Large intestine (tissue), 3 donors: ENCODE measurements around the gene TRAPPC2L. TPM values are rescaled to one million over a fixed set of nuclear protein-coding genes. Genes with fewer than 3 reads are reported as not detected.

Source experiments
- DNase-seq, 2 donors: peaks; one replicate each; pipeline versions ENCODE4 v3.0.0 to v3.0.0-alpha.2; 2013
- H3K27ac ChIP-seq: one replicate; pipeline ENCODE4 v1.5.1; 2013; ENCODE audit warnings: low read length
- H3K27me3 ChIP-seq: 2 replicates; pipeline ENCODE4 v1.6.1; 2013; ENCODE audit warnings: low read length; ENCODE audit not compliant: control insufficient read depth, insufficient read depth
- H3K36me3 ChIP-seq: 2 replicates; pipeline ENCODE4 v1.6.1; 2013; ENCODE audit warnings: low read length; ENCODE audit not compliant: control insufficient read depth, insufficient read depth
- H3K4me1 ChIP-seq: one replicate; pipeline ENCODE4 v1.6.1; 2013; ENCODE audit warnings: low read length; ENCODE audit not compliant: control insufficient read depth, insufficient read depth
- H3K4me3 ChIP-seq: one replicate; pipeline ENCODE4 v1.5.1; 2013; ENCODE audit warnings: low read length
- H3K9me3 ChIP-seq: one replicate; pipeline ENCODE4 v1.6.1; 2013; ENCODE audit warnings: mild to moderate bottlenecking, low read depth, low read length, moderate library complexity; ENCODE audit not compliant: control insufficient read depth
- WGBS: methylation state at CpG from one replicate; pipeline ENCODE4 v1.1.5; 2013; ENCODE audit warnings: low lambda C conversion rate; ENCODE audit not compliant: insufficient coverage; 5-methylcytosine and 5-hydroxymethylcytosine counted together
- polyA plus RNA-seq: library from polyadenylated mRNA; unstranded; fragments of 120-200 nt; gene quantifications from one replicate; pipeline ENCODE4 v1.2.1, GENCODE V29; 2013

The TRAPPC2L gene
- polyA plus RNA-seq, 1 donor, result 96.0 TPM

GRCh38 chr16:88877564-88878289 lies 20.8 kb downstream of the TRAPPC2L start:
- peaks cover 14% of the 10 kb centered on the region for H3K27me3 ChIP-seq
- H3K4me3 ChIP-seq, result no peak overlapping the region
- H3K36me3 ChIP-seq, result no peaks in the 10 kb centered on the region
- no peak for DNase-seq
- H3K9me3 ChIP-seq, result peaks cover 13% of the 10 kb centered on the region
- H3K27ac ChIP-seq, result no peak overlapping the region
- H3K4me1 ChIP-seq, result peaks cover 17% of the 10 kb centered on the region
- no CpG with 5 or more reads among the region's 20 CpGs for whole genome bisulfite sequencing

DNA sequence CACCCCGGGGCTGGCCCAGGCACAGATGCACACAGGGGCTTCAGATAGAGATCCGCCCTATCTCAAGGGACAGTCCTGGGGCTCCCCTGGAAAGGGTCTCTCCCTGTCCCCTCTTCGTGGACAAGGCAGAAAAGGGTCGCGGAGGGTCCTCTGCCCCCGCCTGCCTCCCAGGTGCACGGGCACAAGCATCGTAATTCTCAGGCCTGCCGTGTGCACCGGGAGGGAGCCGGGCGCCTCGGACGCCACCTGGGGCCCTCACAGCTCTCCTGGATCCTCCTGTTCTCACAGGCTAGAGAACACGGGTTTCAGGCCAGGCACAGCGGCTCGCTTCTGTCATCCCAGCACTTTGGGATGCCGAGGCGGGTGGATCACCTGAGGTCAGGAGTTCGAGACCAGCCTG lies 21.4 kb downstream of the TRAPPC2L start:
- no CpG with 5 or more reads among the region's 20 CpGs for WGBS
- H3K9me3 ChIP-seq, result peaks cover 15% of the 10 kb centered on the region
- H3K36me3 ChIP-seq, result no peaks in the 10 kb centered on the region
- H3K27ac ChIP-seq, result no peak overlapping the region
- H3K4me3 ChIP-seq, result no peak overlapping the region
- peaks cover 14% of the 10 kb centered on the region for H3K27me3 ChIP-seq
- DNase-seq, result no peak
- H3K4me1 ChIP-seq, result peaks cover 17% of the 10 kb centered on the region

GRCh38 chr16:88878967-88879787 lies 22.2 kb downstream of the TRAPPC2L start:
- no peaks in the 10 kb centered on the region for H3K36me3 ChIP-seq
- no peak overlapping the region for H3K27ac ChIP-seq
- no peak for DNase-seq
- H3K4me1 ChIP-seq, result peaks cover 17% of the 10 kb centered on the region
- H3K27me3 ChIP-seq, result peaks cover 14% of the 10 kb centered on the region
- no CpG with 5 or more reads among the region's 45 CpGs for WGBS
- H3K9me3 ChIP-seq, result peaks cover 15% of the 10 kb centered on the region
- H3K4me3 ChIP-seq, result no peak overlapping the region

DNA sequence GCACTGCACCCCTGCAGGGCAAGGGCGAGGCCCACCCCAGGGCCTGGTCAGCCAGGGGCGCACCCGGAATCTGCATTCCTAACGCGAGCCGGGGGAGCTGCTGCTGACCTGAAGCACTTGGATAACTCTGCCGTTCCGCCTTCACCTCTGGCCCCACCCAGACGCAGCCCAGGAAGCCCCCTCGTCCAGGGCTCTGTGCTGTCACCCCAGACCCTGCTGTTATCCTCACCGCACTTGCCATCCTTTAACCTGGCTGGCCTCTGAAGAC lies 22.8 kb downstream of the TRAPPC2L start:
- no CpG with 5 or more reads among the region's 11 CpGs for WGBS
- Histone ChIP-seq H3K36me3 (no peaks in the 10 kb centered on the region), H3K4me1 (peaks cover 17% of the 10 kb centered on the region), H3K9me3 (peaks cover 15% of the 10 kb centered on the region), H3K27ac (no peak overlapping the region), H3K4me3 (no peak overlapping the region), H3K27me3 (peaks cover 14% of the 10 kb centered on the region)
- DNase-seq, result no peak

DNA sequence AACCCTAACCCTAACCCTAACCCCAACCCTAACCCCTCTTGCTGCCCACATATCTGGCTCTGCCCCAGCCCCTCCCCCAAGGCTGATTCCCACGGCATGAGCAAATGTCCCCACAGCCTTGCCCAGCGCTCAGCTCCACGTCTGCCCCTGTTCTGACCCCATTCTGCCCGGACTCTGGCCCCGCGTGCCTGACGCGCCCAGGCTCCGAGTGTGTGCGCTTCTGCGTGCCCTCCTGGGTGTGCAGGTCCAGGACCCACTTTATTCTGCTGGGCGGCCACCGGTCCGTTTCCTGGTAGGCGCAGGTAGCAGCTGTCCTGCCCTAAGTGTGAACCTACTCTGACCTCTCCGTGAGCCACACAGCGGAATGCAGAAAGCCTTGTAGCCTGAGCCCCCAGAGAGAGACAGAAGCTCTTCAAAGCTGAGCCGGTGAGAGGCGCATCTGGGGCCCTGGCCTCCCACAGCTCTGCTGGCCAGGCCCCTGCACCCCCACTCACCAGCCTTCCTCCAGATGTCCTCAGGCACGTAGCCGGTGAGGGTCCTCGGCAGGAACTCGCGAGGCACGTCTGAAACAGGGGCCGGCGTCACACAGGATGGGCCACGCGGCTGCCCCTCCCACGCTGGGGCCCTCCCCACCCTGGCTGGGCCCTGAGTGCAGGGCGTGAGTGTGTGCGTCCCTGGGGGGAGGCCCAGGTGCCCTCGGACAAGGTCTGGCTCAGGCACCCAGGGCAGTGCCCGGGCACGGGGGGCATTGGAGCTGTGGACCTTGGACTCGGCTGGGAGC lies 23.5 kb downstream of the TRAPPC2L start:
- H3K4me1 ChIP-seq, result peaks cover 17% of the 10 kb centered on the region
- peak in 1 of 2 donors; percentile 30 for DNase-seq
- WGBS, result no CpG with 5 or more reads among the region's 36 CpGs
- H3K9me3 ChIP-seq, result peaks cover 11% of the 10 kb centered on the region
- no peaks in the 10 kb centered on the region for H3K36me3 ChIP-seq
- peaks cover 14% of the 10 kb centered on the region for H3K27me3 ChIP-seq
- peak overlapping the region; percentile 21 for H3K4me3 ChIP-seq
- H3K27ac ChIP-seq, result peak overlapping the region; percentile 33

- peaks cover 14% of the 10 kb centered on the region for H3K27me3 ChIP-seq
- DNase-seq, result peak in 1 of 2 donors; percentile 64
- peak overlapping the region; percentile 33 for H3K27ac ChIP-seq
- H3K4me1 ChIP-seq, result peaks cover 17% of the 10 kb centered on the region
- H3K4me3 ChIP-seq, result peak overlapping the region; percentile 21
- WGBS, result no CpG with 5 or more reads among the region's 46 CpGs
- H3K36me3 ChIP-seq, result no peaks in the 10 kb centered on the region
- H3K9me3 ChIP-seq, result peaks cover 11% of the 10 kb centered on the region
Measured at GRCh38 chr16:88881007-88881615, 24.2 kb downstream of the TRAPPC2L start.

GRCh38 chr16:88881675-88882357 lies 24.9 kb downstream of the TRAPPC2L start:
- H3K36me3 ChIP-seq, result no peaks in the 10 kb centered on the region
- H3K4me1 ChIP-seq, result peaks cover 17% of the 10 kb centered on the region
- H3K27ac ChIP-seq, result no peak overlapping the region
- H3K4me3 ChIP-seq, result no peak overlapping the region
- peaks cover 14% of the 10 kb centered on the region for H3K9me3 ChIP-seq
- DNase-seq, result no peak
- no CpG with 5 or more reads among the region's 27 CpGs for WGBS
- H3K27me3 ChIP-seq, result peaks cover 14% of the 10 kb centered on the region

- peaks cover 15% of the 10 kb centered on the region for H3K9me3 ChIP-seq
- peaks cover 14% of the 10 kb centered on the region for H3K27me3 ChIP-seq
- WGBS, result no CpG with 5 or more reads among the region's 26 CpGs
- DNase-seq, result peak; percentile 22
- no peak overlapping the region for H3K4me3 ChIP-seq
- H3K27ac ChIP-seq, result no peak overlapping the region
- H3K36me3 ChIP-seq, result no peaks in the 10 kb centered on the region
- peaks cover 17% of the 10 kb centered on the region for H3K4me1 ChIP-seq
Measured at GRCh38 chr16:88882358-88883030, 25.6 kb downstream of the TRAPPC2L start.

DNA sequence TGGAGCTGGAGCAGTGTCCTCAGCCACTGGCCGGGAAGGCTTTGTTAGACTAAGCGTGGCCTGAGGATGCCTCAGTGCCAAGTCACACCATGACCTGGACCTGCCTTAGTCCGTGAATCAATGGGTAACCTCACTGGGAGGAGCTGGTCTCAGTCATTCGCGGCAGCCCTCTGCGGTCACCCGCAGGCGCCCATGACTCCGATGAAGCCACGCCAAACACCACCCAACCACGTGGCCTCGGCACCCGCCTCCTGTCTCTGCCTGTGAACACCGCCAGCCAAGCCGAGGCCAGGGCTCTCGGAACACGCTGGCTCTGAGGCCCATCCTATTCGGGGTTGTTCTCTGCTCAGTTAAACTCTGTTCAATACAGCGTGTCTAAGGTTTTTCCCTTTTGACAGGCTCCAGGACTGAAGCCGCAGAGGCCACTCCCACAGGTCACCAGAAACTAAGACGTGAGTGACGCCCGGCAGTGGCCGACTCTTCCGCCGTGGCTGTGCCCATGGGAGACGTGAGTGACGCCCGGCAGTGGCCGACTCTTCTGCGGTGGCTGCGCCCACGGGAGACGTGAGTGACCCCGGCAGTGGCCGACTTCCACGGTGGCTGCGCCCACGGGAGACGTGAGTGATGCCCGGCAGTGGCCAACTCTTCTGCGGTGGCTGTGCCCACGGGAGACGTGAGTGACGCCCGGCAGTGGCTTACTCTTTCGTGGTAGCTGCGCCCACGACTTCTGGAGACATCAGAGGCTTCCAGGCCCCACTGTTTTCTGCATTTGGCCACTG lies 26.4 kb downstream of the TRAPPC2L start:
- Histone ChIP-seq H3K36me3 (no peaks in the 10 kb centered on the region), H3K27me3 (peaks cover 14% of the 10 kb centered on the region), H3K9me3 (peaks cover 15% of the 10 kb centered on the region), H3K4me3 (no peak overlapping the region), H3K27ac (no peak overlapping the region), H3K4me1 (peaks cover 17% of the 10 kb centered on the region)
- DNase-seq, result no peak
- WGBS, result no CpG with 5 or more reads among the region's 49 CpGs
